ENCODE data around the gene ZNF280B. TPM values are rescaled to one million over a fixed set of nuclear protein-coding genes. Genes with fewer than 3 reads are reported as not detected.

ZNF280B gene, protein sequence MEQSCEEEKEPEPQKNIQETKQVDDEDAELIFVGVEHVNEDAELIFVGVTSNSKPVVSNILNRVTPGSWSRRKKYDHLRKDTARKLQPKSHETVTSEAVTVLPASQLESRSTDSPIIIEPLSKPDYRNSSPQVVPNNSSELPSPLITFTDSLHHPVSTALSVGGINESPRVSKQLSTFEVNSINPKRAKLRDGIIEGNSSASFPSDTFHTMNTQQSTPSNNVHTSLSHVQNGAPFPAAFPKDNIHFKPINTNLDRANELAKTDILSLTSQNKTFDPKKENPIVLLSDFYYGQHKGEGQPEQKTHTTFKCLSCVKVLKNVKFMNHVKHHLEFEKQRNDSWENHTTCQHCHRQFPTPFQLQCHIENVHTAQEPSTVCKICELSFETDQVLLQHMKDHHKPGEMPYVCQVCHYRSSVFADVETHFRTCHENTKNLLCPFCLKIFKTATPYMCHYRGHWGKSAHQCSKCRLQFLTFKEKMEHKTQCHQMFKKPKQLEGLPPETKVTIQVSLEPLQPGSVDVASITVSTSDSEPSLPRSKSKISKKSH
- 0.72 and 1.8 TPM in 2 replicates for total RNA-seq

DNA sequence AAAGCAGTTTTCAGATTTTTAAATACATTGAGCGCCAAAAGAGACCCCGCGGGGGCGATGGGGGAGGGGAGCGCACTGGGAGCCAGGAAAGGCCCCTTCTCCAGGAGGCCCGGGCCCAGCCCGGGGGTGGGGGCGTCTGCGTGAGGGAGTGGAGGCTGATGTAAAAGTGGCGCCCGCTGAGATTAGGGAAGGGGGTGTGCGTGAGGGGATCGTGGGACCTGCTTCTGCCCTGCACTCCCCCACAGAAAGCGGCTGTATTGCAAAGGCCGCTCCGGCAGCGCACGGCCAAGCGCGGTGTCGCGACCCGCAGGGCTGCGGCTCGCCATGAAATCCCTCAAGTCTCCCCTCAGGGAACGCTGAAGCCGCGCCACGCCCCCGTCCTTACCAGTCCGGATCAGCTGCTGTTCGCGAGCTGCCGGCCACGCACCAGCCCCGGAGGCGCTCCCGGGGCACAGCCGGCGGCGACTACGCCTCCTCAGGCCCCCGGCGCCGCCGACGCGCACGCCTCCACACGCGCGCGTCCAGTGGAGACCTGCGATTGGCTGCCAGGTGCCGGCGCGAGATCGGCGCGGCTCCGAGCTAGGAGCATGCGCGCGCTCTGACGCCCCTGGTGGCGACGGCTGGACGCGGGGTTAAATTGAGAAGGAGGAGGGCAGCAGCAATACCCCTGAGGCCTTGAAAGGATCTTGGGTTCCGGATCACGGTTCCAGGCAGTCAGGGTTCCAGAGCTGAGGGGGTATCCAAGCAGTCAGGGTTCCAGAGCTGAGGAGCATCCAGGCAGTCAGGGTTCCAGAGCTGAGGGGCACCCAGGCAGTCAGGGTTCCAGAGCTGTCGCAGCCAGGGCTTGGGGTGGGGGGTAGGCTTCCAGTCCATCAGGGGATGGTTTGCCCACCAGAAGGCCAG is at the start of gene ZNF280B:
TSS of gene ZNF280B (minus strand) at position 469 of the 903 bp plus-strand sequence. CDS start 19,344 bp downstream, outside the sequence.

GRCh38 chr22:22520020-22520656 is 11.6 kb upstream of the ZNF280B start, which contains the start of gene ZNF280A:
Gene ZNF280A, minus strand, starts transcription at chr22:22520270. Its CDS starts 4,640 bp downstream, at chr22:22515630.

Other genes starting within 250 kb of the ZNF280B start
- not detected in 2 replicates for gene ZNF280A, start 11.5 kb upstream of the ZNF280B start, total RNA-seq
- not detected in 2 replicates for gene PRAME, start 50.5 kb upstream of the ZNF280B start, total RNA-seq
- gene GGTLC2, start 135.9 kb upstream of the ZNF280B start, total RNA-seq: not detected in 2 replicates